HCT116 (cell line): ENCODE measurements around the gene DYNC2I2.

Experiments used
- CEBPB ChIP-seq: IDR thresholded peaks from 2 replicates; pipeline ENCODE4 v1.6.1; 2012; ENCODE audit warnings: low read depth
- CTCF ChIP-seq, 3 experiments: fragments of 200-600 bp in 1 of 3; sonication (generic) in 1 of 3; IDR thresholded peaks in 2 of 3; conservative IDR thresholded peaks in 1 of 3; 2 replicates each; pipeline ENCODE4 v1.5.1; 2012 to 2017; ENCODE audit warnings: low read depth in 2 of 3, low read length in 2 of 3, antibody characterized with exemption in 1 of 3, borderline replicate concordance in 1 of 3, control low read depth in 1 of 3, mild to moderate bottlenecking in 1 of 3, mixed read lengths in 1 of 3, mixed run types in 1 of 3, moderate library complexity in 1 of 3; ENCODE audit not compliant: insufficient read depth in 1 of 3
- POLR2AphosphoS5 ChIP-seq: IDR thresholded peaks from 2 replicates; pipeline ENCODE4 v1.6.1; 2011; ENCODE audit warnings: mild to moderate bottlenecking, low read depth, low read length, moderate library complexity
- ZFX ChIP-seq: fragments of 450-650 bp; IDR thresholded peaks from 2 replicates; pipeline ENCODE4 v1.6.1; 2017

- no peak for TF ChIP-seq CEBPB
- TF ChIP-seq CTCF (IDR thresholded peaks at IDR 0.05 in 2 of 3, conservative IDR thresholded peaks at IDR 0.05 in 1 of 3; ENCODE audit: borderline replicate concordance in 1 of 3, insufficient read depth in 1 of 3, low read depth in 2 of 3, low read length in 2 of 3): no peak
- no peak for TF ChIP-seq ZFX
- no peak for TF ChIP-seq POLR2AphosphoS5
These were observed 38.7 kb downstream of the DYNC2I2 start for GRCh38 chr9:128617943-128618342.
